KG1 (cell line): ENCODE data around the gene CCNB1.
"Not testable (repeated sequence)": the region's sequence is repeated elsewhere in the genome, so short reads cannot be mapped to it uniquely, and the experiment has no call there.

Experiments
- DNase-seq: peaks from one replicate; lab custom pipeline; 2025; lab: John Stamatoyannopoulos, UW

Gene CCNB1

GRCh38 chr5:69166686-69167492 is at the start of gene CCNB1:
TSS of gene CCNB1 (plus strand) at chr5:69167150. CDS start at chr5:69167263, 113 bp downstream.
- DNase-seq: peak; percentile 93

GRCh38 chr5:69129413-69129812 is 37.5 kb upstream of the CCNB1 start:
- DNase-seq: no peak

- DNase-seq: no peak
Observed at GRCh38 chr5:69130241-69130640, 36.7 kb upstream of the CCNB1 start.

GRCh38 chr5:69131304-69131703 is 35.6 kb upstream of the CCNB1 start:
- DNase-seq: no peak

GRCh38 chr5:69134126-69134525 is 32.8 kb upstream of the CCNB1 start:
- no peak for DNase-seq

GRCh38 chr5:69136293-69136692 is 30.7 kb upstream of the CCNB1 start:
- DNase-seq: no peak

GRCh38 chr5:69137208-69137607 is 29.7 kb upstream of the CCNB1 start:
- DNase-seq: not testable (repeated sequence)

GRCh38 chr5:69137807-69138206 is 29.1 kb upstream of the CCNB1 start:
- DNase-seq: no peak

GRCh38 chr5:69138766-69139165 is 28.2 kb upstream of the CCNB1 start:
- no peak for DNase-seq

- not testable (repeated sequence) for DNase-seq
Observed at GRCh38 chr5:69140239-69140638, 26.7 kb upstream of the CCNB1 start.

GRCh38 chr5:69140827-69141226 is 26.1 kb upstream of the CCNB1 start:
- DNase-seq: no peak

- DNase-seq: not testable (repeated sequence)
Observed at GRCh38 chr5:69148576-69148975, 18.4 kb upstream of the CCNB1 start.

- DNase-seq: no peak
Observed at GRCh38 chr5:69148981-69149675, 17.8 kb upstream of the CCNB1 start.

GRCh38 chr5:69149676-69150010 is 17.3 kb upstream of the CCNB1 start:
- no peak for DNase-seq

- DNase-seq: no peak
Observed at GRCh38 chr5:69152731-69153130, 14.2 kb upstream of the CCNB1 start.

- DNase-seq: no peak
Observed at GRCh38 chr5:69156456-69156855, 10.5 kb upstream of the CCNB1 start.

- no peak for DNase-seq
Observed at GRCh38 chr5:69158039-69158438, 8.9 kb upstream of the CCNB1 start.

- no peak for DNase-seq
Observed at GRCh38 chr5:69160651-69161050, 6.3 kb upstream of the CCNB1 start.

- DNase-seq: no peak
Observed at GRCh38 chr5:69167493-69167855, 524 bp downstream of the CCNB1 start.

- DNase-seq: no peak
Observed at GRCh38 chr5:69167929-69168328, 979 bp downstream of the CCNB1 start.

- no peak for DNase-seq
Observed at GRCh38 chr5:69170495-69170894, 3.5 kb downstream of the CCNB1 start.

- no peak for DNase-seq
Observed at GRCh38 chr5:69170969-69171368, 4.0 kb downstream of the CCNB1 start.

GRCh38 chr5:69181659-69182293 is 14.8 kb downstream of the CCNB1 start:
- DNase-seq: not testable (repeated sequence)
